Measurements from ENCODE around the gene PRRC2B. TPM values are rescaled to one million over a fixed set of nuclear protein-coding genes. Genes with fewer than 3 reads are reported as not detected.

Gene PRRC2B
- total and polyA plus RNA-seq, 2 of the 13 experiments (the other 11 are each of a cell fraction or from before 2014, with no cell fraction given): 20.8 to 37.4 TPM

DNA sequence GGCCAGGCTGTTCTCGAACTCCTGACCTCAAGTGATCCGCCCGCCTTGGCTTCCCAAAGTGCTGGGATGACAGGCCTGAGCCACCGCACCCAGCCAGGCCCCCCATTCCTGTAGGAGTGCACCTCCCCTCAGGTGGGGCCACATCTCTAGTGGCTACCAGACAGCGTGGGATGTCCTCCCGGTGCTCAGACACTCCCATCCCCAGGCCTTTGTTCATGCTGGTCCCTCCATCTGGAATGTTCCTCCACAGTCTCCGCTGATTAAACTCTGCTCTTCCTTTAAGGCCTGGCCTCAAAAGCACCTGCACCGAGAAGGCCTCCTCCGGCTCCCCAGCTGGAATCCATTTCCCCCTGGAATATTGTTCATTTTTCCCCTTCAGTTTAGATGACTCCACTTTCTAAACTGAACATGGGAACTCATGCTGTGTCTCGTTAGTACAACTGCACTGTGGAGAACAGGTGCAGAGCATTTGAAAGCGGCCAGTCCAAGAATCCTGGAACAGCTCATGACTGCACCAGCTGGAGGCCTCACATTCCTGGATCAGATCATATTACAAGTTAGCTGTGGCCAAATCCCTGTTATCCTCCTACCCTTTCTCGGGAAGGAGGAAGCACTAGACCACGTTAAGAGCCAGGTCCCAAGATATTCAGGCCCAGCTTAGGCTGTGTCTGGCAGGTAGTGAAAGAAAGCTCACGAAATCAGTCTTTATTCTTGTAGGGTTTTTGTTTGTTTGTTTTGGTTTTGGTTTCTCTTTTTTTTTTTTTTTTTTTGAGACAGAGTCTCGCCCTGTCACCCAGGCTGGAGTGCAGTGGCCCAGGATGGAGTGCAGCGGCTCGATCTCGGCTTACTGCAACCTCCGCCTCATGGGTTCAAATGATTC lies 10.8 kb upstream of the PRRC2B start (continued):
- TF ChIP-seq U2AF1 (optimal IDR thresholded peaks at IDR 0.05; ENCODE audit: low read depth, low read length) (no peak), ZNF557 (CRISPR knock-in tag; IDR thresholded peaks at IDR 0.05) (no peak), HNF4A (CRISPR knock-in tag; IDR thresholded peaks at IDR 0.05) (peak; percentile 24; the same call in 1 of the 2 replicates), ZNF205 (CRISPR knock-in tag; IDR thresholded peaks at IDR 0.05) (no peak), SOX13 (IDR thresholded peaks at IDR 0.05) (no peak), SOX13 (CRISPR knock-in tag; conservative IDR thresholded peaks at IDR 0.05 in 1 of 2, IDR thresholded peaks at IDR 0.05 in 1 of 2) (peak in 1 of 2 experiments; percentile 35; a peak in 1 of 4 replicates), MAZ (IDR thresholded peaks at IDR 0.05; ENCODE audit: borderline replicate concordance, low read depth, low read length) (no peak), MAZ (CRISPR knock-in tag; IDR thresholded peaks at IDR 0.05; ENCODE audit: low read depth) (no peak), SP140L (CRISPR knock-in tag; IDR thresholded peaks at IDR 0.05; ENCODE audit: borderline replicate concordance) (no peak), KMT2A (CRISPR knock-in tag; IDR thresholded peaks at IDR 0.05) (0 out of 2 replicates have a peak, but pooled peaks have one; percentile 29), DNMT1 (CRISPR knock-in tag; IDR thresholded peaks at IDR 0.05) (no peak)
- TF ChIP-seq, protein P1, sequence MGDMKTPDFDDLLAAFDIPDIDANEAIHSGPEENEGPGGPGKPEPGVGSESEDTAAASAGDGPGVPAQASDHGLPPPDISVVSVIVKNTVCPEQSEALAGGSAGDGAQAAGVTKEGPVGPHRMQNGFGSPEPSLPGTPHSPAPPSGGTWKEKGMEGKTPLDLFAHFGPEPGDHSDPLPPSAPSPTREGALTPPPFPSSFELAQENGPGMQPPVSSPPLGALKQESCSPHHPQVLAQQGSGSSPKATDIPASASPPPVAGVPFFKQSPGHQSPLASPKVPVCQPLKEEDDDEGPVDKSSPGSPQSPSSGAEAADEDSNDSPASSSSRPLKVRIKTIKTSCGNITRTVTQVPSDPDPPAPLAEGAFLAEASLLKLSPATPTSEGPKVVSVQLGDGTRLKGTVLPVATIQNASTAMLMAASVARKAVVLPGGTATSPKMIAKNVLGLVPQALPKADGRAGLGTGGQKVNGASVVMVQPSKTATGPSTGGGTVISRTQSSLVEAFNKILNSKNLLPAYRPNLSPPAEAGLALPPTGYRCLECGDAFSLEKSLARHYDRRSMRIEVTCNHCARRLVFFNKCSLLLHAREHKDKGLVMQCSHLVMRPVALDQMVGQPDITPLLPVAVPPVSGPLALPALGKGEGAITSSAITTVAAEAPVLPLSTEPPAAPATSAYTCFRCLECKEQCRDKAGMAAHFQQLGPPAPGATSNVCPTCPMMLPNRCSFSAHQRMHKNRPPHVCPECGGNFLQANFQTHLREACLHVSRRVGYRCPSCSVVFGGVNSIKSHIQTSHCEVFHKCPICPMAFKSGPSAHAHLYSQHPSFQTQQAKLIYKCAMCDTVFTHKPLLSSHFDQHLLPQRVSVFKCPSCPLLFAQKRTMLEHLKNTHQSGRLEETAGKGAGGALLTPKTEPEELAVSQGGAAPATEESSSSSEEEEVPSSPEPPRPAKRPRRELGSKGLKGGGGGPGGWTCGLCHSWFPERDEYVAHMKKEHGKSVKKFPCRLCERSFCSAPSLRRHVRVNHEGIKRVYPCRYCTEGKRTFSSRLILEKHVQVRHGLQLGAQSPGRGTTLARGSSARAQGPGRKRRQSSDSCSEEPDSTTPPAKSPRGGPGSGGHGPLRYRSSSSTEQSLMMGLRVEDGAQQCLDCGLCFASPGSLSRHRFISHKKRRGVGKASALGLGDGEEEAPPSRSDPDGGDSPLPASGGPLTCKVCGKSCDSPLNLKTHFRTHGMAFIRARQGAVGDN (CRISPR knock-in tag; IDR thresholded peaks at IDR 0.05): peak; percentile 56
- TF ChIP-seq, protein P2, sequence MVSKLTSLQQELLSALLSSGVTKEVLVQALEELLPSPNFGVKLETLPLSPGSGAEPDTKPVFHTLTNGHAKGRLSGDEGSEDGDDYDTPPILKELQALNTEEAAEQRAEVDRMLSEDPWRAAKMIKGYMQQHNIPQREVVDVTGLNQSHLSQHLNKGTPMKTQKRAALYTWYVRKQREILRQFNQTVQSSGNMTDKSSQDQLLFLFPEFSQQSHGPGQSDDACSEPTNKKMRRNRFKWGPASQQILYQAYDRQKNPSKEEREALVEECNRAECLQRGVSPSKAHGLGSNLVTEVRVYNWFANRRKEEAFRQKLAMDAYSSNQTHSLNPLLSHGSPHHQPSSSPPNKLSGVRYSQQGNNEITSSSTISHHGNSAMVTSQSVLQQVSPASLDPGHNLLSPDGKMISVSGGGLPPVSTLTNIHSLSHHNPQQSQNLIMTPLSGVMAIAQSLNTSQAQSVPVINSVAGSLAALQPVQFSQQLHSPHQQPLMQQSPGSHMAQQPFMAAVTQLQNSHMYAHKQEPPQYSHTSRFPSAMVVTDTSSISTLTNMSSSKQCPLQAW (CRISPR knock-in tag; IDR thresholded peaks at IDR 0.05): 0 out of 2 replicates have a peak, but pooled peaks have one; percentile 30
- TF ChIP-seq, protein P3, sequence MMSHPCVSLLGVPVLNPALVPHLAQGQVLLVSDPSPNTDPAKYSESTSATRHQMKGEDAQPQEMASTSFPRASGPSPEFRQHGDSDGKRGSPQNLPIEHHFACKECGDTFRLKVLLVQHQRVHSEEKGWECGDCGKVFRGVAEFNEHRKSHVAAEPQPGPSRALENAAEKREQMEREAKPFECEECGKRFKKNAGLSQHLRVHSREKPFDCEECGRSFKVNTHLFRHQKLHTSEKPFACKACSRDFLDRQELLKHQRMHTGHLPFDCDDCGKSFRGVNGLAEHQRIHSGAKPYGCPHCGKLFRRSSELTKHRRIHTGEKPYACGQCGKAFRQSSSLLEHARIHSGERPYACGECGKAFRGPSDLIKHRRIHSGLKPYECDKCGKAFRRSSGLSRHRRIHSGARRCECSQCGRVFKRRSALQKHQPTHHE (CRISPR knock-in tag; IDR thresholded peaks at IDR 0.05; ENCODE audit: borderline replicate concordance): no peak
- TF ChIP-seq, protein P4, sequence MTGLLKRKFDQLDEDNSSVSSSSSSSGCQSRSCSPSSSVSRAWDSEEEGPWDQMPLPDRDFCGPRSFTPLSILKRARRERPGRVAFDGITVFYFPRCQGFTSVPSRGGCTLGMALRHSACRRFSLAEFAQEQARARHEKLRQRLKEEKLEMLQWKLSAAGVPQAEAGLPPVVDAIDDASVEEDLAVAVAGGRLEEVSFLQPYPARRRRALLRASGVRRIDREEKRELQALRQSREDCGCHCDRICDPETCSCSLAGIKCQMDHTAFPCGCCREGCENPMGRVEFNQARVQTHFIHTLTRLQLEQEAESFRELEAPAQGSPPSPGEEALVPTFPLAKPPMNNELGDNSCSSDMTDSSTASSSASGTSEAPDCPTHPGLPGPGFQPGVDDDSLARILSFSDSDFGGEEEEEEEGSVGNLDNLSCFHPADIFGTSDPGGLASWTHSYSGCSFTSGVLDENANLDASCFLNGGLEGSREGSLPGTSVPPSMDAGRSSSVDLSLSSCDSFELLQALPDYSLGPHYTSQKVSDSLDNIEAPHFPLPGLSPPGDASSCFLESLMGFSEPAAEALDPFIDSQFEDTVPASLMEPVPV (CRISPR knock-in tag; IDR thresholded peaks at IDR 0.05): no peak
- TF ChIP-seq, protein P5, sequence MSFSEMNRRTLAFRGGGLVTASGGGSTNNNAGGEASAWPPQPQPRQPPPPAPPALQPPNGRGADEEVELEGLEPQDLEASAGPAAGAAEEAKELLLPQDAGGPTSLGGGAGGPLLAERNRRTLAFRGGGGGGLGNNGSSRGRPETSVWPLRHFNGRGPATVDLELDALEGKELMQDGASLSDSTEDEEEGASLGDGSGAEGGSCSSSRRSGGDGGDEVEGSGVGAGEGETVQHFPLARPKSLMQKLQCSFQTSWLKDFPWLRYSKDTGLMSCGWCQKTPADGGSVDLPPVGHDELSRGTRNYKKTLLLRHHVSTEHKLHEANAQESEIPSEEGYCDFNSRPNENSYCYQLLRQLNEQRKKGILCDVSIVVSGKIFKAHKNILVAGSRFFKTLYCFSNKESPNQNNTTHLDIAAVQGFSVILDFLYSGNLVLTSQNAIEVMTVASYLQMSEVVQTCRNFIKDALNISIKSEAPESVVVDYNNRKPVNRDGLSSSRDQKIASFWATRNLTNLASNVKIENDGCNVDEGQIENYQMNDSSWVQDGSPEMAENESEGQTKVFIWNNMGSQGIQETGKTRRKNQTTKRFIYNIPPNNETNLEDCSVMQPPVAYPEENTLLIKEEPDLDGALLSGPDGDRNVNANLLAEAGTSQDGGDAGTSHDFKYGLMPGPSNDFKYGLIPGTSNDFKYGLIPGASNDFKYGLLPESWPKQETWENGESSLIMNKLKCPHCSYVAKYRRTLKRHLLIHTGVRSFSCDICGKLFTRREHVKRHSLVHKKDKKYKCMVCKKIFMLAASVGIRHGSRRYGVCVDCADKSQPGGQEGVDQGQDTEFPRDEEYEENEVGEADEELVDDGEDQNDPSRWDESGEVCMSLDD (CRISPR knock-in tag; IDR thresholded peaks at IDR 0.05; ENCODE audit: borderline replicate concordance): no peak
